NCI-H2196 treated with DMSO at 0.1 percent for 48 hours (cell line): ENCODE measurements around the gene CASP4.
"Not testable (repeated sequence)": the region's sequence is repeated elsewhere in the genome, so short reads cannot be mapped to it uniquely, and the experiment has no call there.

ENCODE experiments used
- DNase-seq: peaks from one replicate; lab custom pipeline; 2025; ENCODE audit not compliant: unreplicated experiment; lab: John Stamatoyannopoulos, UW

CASP4 gene

GRCh38 chr11:104968355-104968855 lies at the start of gene CASP4:
CASP4 (minus strand) TSS chr11:104968574; CDS start chr11:104968525, 49 bp downstream.
- no peak for DNase-seq

DNA sequence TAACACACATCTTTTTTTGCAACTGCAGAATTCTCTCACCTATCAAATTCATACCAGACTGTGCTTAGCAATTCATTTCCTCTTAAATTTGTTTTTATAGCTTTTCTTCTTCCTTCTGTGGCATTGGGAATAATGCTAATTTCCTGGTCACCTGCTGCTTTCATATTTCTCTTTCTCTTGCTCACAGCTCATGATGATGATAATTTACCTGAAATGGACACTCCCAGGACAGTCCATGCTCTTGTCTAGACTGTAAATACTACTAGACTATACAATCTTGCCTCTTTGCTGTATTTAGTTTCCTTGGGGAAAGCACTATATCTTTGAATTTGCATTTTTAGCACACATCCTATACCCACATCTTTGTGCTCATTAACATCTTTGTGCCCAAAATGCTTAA lies 39.1 kb upstream of the CASP4 start:
- DNase-seq = no peak

DNA sequence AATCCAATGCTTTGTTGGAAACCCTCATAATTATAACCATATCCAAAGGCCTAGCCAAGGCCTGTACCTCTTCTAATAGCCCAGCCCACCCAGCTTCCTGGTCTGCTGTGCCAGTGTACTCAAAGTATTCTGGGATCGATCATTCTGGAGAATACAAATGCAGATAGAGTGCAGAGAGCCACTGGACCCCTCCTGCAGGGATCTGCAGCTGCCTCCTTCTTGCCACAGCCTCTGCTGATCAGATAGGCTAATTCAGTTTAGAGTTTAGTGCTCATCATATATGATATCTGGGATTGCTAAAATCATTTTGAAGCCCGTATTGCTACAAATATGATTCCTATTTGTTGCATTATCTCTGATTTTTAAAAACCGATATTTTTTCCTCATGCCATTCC lies 37.1 kb upstream of the CASP4 start:
- no peak for DNase-seq

- DNase-seq = no peak
Measured at GRCh38 chr11:105004021-105004420, 35.6 kb upstream of the CASP4 start.

DNA sequence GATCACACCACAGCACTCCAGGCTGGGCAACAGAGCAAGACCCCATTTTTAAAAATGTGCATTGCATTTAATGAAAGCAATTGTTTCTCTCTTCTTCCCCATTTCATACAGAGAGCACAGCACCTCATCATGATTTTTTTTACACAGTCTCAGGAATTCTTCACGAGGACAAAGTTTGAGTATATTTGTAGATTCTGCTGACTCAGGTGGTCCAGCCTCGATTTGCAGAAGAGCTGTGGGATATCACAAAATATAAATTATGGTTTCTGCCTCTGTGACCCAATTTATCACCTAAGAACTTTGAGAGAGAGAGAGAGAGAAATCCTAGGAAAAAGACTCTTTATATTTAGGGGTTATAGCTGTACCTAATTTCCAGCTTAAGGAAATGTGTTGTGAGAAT lies 34.8 kb upstream of the CASP4 start:
- DNase-seq = no peak

- no peak for DNase-seq
Measured at GRCh38 chr11:105000797-105001196, 32.4 kb upstream of the CASP4 start.

- no peak for DNase-seq
Measured at GRCh38 chr11:105000167-105000566, 31.8 kb upstream of the CASP4 start.

- DNase-seq = no peak
Measured at GRCh38 chr11:104999721-105000120, 31.3 kb upstream of the CASP4 start.

DNA sequence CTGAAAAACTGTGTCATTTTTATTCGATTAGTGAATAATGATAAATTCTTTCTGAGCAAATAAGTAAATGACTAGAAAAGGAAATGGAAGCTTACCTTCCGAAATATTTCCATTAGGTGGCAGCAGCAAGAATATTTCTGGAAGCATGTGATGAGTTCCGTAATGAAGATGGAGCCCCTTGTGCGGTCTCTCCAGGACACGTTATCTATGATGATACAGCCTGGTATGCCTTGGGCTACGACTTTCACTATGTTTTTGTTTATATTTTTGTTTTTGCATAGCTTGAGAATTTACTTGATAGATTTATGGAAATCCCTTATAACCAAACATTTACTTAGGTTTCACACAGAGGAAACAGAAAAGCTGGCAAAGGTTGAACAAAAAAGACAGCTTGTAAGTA lies 28.9 kb upstream of the CASP4 start:
- DNase-seq = no peak

DNA sequence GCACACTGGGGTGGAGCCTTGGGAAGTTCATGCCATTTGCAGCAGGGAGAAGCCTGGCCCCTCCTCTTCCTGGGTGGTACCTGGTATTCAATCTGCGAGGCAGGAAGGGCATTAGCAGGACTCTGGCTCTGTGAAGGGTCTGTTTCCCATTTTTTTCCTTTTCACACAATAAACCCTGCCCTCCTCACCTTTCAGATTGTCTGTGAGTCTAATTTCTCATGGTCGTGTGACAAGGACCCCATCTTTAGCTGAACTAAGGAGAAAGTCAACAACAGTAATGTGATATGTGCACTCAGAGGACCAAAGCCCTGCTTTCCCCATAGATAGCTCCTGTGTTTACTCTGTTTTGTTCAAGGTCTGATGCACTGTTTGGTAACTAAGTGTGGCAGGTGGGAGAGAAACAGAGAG lies 26.6 kb upstream of the CASP4 start:
- DNase-seq = no peak

- no peak for DNase-seq
Measured at GRCh38 chr11:104992781-104993180, 24.4 kb upstream of the CASP4 start.

- DNase-seq = no peak
Measured at GRCh38 chr11:104991994-104992393, 23.6 kb upstream of the CASP4 start.

DNA sequence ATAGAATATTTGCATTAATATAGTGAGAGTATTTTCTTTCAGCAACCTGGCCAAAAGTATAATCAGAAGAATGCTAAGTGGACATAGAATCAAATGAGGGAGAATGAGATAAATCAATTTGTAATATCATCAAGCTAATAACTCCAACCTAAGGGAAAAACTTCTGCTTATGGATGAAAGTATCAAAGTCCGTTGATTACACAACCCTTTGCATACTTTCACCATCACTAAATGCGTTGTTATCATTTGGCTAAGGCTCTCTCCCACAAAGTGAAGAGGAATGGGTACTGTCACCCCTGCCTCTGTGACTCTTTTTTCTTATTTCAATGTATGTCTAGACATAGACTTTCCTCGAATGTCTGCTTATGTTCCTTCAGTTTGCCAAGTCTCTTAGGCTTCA lies 16.4 kb upstream of the CASP4 start:
- no peak for DNase-seq

DNA sequence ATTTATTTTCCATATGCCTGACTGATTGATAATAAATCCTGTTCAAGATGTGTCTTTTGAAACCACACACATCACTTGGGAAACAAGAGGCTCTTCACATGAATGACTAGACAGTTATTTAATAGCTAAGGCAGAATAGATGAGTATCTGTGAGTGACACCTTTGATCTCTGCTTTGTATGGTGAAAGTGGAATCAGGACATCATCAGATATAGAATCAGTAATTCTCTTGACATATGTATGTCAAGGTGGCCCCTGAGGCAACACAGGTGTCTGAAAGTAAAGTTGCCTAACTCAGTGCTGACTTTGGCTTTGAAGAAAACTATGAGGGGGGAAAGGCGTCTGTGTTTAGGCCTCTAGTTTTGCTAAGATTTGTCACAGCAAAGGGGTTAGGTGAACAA lies 11.5 kb upstream of the CASP4 start:
- no peak for DNase-seq

GRCh38 chr11:104973616-104974015 lies 5.2 kb upstream of the CASP4 start:
- no peak for DNase-seq

DNA sequence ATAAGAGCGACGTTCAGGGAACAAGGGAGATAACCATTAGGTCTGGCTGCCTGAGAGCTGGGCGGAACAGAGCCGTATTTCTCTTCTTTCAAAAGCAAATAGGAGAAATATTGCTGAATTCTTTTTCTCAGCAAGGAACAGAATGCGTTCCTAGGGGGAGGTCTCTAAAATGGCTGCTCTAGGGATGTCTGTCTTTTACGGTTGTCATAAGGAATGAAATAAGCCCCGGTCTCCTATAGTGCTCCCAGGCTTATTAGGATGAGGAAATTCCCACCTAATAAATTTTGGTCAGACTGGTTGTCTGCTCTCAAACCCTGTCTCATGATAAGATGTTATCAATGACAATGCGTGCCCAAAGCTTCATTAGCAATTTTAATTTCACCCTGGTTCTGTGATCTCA lies 4.5 kb upstream of the CASP4 start:
- not testable (repeated sequence) for DNase-seq

DNA sequence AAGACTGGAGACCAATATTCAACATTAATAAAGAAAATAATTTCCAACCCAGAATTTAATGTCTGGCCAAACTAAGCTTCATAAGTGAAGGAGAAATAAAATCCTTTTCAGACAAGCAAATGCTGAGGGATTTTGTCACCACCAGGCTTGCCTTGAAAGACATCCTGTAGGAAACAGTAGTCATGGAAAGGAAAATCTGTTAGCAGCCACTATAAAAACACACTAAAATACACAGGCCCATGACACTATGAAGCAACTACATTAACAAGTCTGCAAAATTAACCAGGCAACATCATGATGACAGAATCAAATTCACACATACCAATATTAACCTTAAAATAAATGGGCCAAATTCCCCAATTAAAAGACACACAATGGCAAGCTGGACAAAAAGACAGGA lies 2.4 kb upstream of the CASP4 start:
- DNase-seq = no peak

GRCh38 chr11:104968856-104969776 lies 742 bp upstream of the CASP4 start:
- no peak for DNase-seq

- no peak for DNase-seq
Measured at GRCh38 chr11:104967534-104968354, 630 bp downstream of the CASP4 start.

DNA sequence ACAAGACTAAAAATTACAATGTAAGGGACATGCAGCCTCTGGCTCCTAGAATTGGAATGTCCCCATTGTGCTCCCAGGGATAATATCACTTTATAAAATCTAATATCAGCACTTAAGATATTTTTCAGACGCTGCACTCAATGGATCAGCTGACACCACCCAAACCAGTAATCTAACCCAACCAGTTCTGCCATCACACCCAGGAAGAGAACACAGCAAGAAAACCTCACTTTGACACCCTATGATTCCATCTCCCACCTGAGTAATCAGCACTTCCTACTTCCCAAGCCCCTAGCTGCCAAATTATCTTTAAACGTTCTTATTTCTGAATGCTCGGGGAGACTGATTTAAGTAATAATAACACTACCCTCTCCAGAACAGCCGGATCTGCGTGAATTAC lies 2.6 kb downstream of the CASP4 start:
- no peak for DNase-seq

GRCh38 chr11:104964247-104964646 lies 4.1 kb downstream of the CASP4 start:
- no peak for DNase-seq

- no peak for DNase-seq
Measured at GRCh38 chr11:104962852-104963251, 5.5 kb downstream of the CASP4 start.
